HepG2 (cell line): ENCODE results near the gene PEBP1. TPM values are rescaled to one million over a fixed set of nuclear protein-coding genes. Genes with fewer than 3 reads are reported as not detected.

ENCODE experiments used
- ATF7-NPFF ChIP-seq: sonication (generic); formaldehyde crosslinking; IDR thresholded peaks from 2 replicates; pipeline ENCODE4 v1.8.1; 2023; ENCODE audit warnings: mild to moderate bottlenecking, low read depth, missing genetic modification reagents, moderate library complexity
- CHCHD3 ChIP-seq: sonication (generic); formaldehyde crosslinking; IDR thresholded peaks from 2 replicates; pipeline ENCODE4 v1.8.0; 2022; ENCODE audit warnings: mild to moderate bottlenecking, missing genetic modification reagents, moderate library complexity
- DMTF1 ChIP-seq: sonication (generic); formaldehyde crosslinking; IDR thresholded peaks from 2 replicates; pipeline ENCODE4 v1.4.0; 2020; ENCODE audit warnings: mild to moderate bottlenecking, missing genetic modification reagents
- ETV6 ChIP-seq: sonication (generic); formaldehyde crosslinking; conservative IDR thresholded peaks from 2 replicates; pipeline ENCODE4 v1.4.0; 2020; ENCODE audit warnings: missing genetic modification reagents
- FOXK2 ChIP-seq: fragments of 450-650 bp; IDR thresholded peaks from 2 replicates; pipeline ENCODE4 v1.6.1; 2016
- IRF2 ChIP-seq: IDR thresholded peaks from 2 replicates; pipeline ENCODE4 v1.6.1; 2018; ENCODE audit warnings: missing genetic modification reagents, missing compliant biosample characterization
- KAT2B ChIP-seq: fragments of 150-350 bp; IDR thresholded peaks from 2 replicates; pipeline ENCODE4 v1.6.1; 2014; ENCODE audit warnings: low read depth, low read length, borderline replicate concordance
- KDM1A ChIP-seq: IDR thresholded peaks from 2 replicates; pipeline ENCODE4 v1.6.1; 2016; ENCODE audit warnings: missing compliant biosample characterization
- NFYC ChIP-seq: IDR thresholded peaks from 2 replicates; pipeline ENCODE4 v1.6.1; 2016; ENCODE audit warnings: missing genetic modification reagents, missing compliant biosample characterization
- ONECUT2 ChIP-seq: sonication (generic); formaldehyde crosslinking; IDR thresholded peaks from 2 replicates; pipeline ENCODE4 v1.4.0; 2020; ENCODE audit warnings: missing genetic modification reagents
- SKIL ChIP-seq: sonication (generic); formaldehyde crosslinking; IDR thresholded peaks from 2 replicates; pipeline ENCODE4 v1.8.0; 2022; ENCODE audit warnings: missing genetic modification reagents, mild to moderate bottlenecking, moderate library complexity, borderline replicate concordance
- SRSF1 ChIP-seq: fragments of 200-400 bp; formaldehyde crosslinking; optimal IDR thresholded peaks from 2 replicates; pipeline ENCODE3; 2017; ENCODE audit warnings: mild to moderate bottlenecking, low read depth, low read length, moderate library complexity
- THYN1 ChIP-seq: sonication (generic); formaldehyde crosslinking; IDR thresholded peaks from 2 replicates; pipeline ENCODE4 v1.8.1; 2023; ENCODE audit warnings: low read depth, mild to moderate bottlenecking, moderate library complexity, missing genetic modification reagents, borderline replicate concordance
- YEATS2 ChIP-seq: sonication (generic); formaldehyde crosslinking; IDR thresholded peaks from 2 replicates; pipeline ENCODE4 v1.4.0; 2020; ENCODE audit warnings: missing genetic modification reagents, borderline replicate concordance
- ZBTB39 ChIP-seq: sonication (generic); formaldehyde crosslinking; IDR thresholded peaks from 2 replicates; pipeline ENCODE4 v1.5.0; 2020; ENCODE audit warnings: missing genetic modification reagents
- ZFP90 ChIP-seq: sonication (generic); formaldehyde crosslinking; IDR thresholded peaks from 2 replicates; pipeline ENCODE4 v1.8.0; 2022; ENCODE audit warnings: missing genetic modification reagents, mild to moderate bottlenecking, inconsistent platforms, borderline replicate concordance
- ZGPAT ChIP-seq: IDR thresholded peaks from 2 replicates; pipeline ENCODE4 v1.6.1; 2016; ENCODE audit warnings: mild to moderate bottlenecking
- ZMYM2 ChIP-seq: sonication (generic); formaldehyde crosslinking; IDR thresholded peaks from 2 replicates; pipeline ENCODE4 v1.8.0; 2022; ENCODE audit warnings: mild to moderate bottlenecking, missing genetic modification reagents
- ZNF121 ChIP-seq: sonication (generic); formaldehyde crosslinking; IDR thresholded peaks from 2 replicates; pipeline ENCODE4 v1.5.0; 2020; ENCODE audit warnings: mild to moderate bottlenecking, missing genetic modification reagents
- ZNF333 ChIP-seq: sonication (generic); formaldehyde crosslinking; IDR thresholded peaks from 2 replicates; pipeline ENCODE4 v1.4.0; 2020; ENCODE audit warnings: mild to moderate bottlenecking, missing genetic modification reagents, borderline replicate concordance
- ZNF34 ChIP-seq: sonication (generic); formaldehyde crosslinking; IDR thresholded peaks from 2 replicates; pipeline ENCODE4 v1.4.0; 2020; ENCODE audit warnings: mild to moderate bottlenecking, missing genetic modification reagents, borderline replicate concordance
- ZNF543 ChIP-seq: sonication (generic); formaldehyde crosslinking; IDR thresholded peaks from 2 replicates; pipeline ENCODE4 v1.4.0; 2020; ENCODE audit warnings: mild to moderate bottlenecking, missing genetic modification reagents
- ZNF83 ChIP-seq: sonication (generic); formaldehyde crosslinking; IDR thresholded peaks from 2 replicates; pipeline ENCODE4 v1.4.0; 2020; ENCODE audit warnings: missing genetic modification reagents, mild to moderate bottlenecking, borderline replicate concordance
- polyA plus RNA-seq, 8 experiments: library from polyadenylated mRNA; depleted of rRNA in 3 of 8; stranded (reverse) in 7 of 8; unstranded in 1 of 8; fragments of >200 nt; fragmentation: Illumina TruSeq in 4 of 8; extraction: Trizol in 4 of 8; gene quantifications; 2 replicates each; pipeline versions ENCODE4 v1.2.1 to v1.2.3, GENCODE V29; 2011 to 2016; ENCODE audit warnings: low read depth in 4 of 8, missing spikeins in 1 of 8, mixed read lengths in 1 of 8; ENCODE audit not compliant: insufficient read depth in 1 of 8
- total RNA-seq, 5 experiments: library from RNA; depleted of rRNA; stranded (reverse); fragments of >200 nt; fragmentation: Illumina TruSeq; extraction: Trizol; gene quantifications; 2 replicates each; pipeline ENCODE4 v1.2.3, GENCODE V29; 2016; ENCODE audit warnings: low read depth in 1 of 5

Gene PEBP1
- total and polyA plus RNA-seq, 2 of the 13 experiments (the other 11 are each of a cell fraction or from before 2014, with no cell fraction given): 538 to 1,505 TPM

GRCh38 chr12:118137148-118137678 lies 1.3 kb downstream of the PEBP1 start (continued):
- TF ChIP-seq ZBTB39 (CRISPR knock-in tag) (no peak), ZNF83 (CRISPR knock-in tag) (no peak), ETV6 (CRISPR knock-in tag) (no peak), ZNF34 (CRISPR knock-in tag) (no peak), FOXK2 (no peak), THYN1 (no peak), ZGPAT (CRISPR knock-in tag) (no peak), ATF7-NPFF (no peak), DMTF1 (CRISPR knock-in tag) (no peak), ONECUT2 (CRISPR knock-in tag) (peak; percentile 70; the same call in 1 of the 2 replicates), NFYC (CRISPR knock-in tag) (no peak), CHCHD3 (no peak), IRF2 (CRISPR knock-in tag) (0 out of 2 replicates have a peak, but pooled peaks have one; percentile 11), SRSF1 (no peak), ZFP90 (CRISPR knock-in tag) (no peak), ZMYM2 (CRISPR knock-in tag) (no peak), KDM1A (CRISPR knock-in tag) (0 out of 2 replicates have a peak, but pooled peaks have one; percentile 23), ZNF121 (peak; percentile 91), YEATS2 (CRISPR knock-in tag) (no peak), ZNF543 (no peak), ZNF333 (CRISPR knock-in tag) (no peak), SKIL (no peak), KAT2B (peak; percentile 31; the same call in 1 of the 2 replicates)
